NCI-H1930 (cell line): Measurements from ENCODE around the gene DNAI2.
A peak's percentile ranks its signal among the peaks of the same experiment; 100 is the strongest.

Experiments used
- DNase-seq, 2 experiments: peaks; one replicate each; lab custom pipeline; 2025; lab: John Stamatoyannopoulos, UW

Gene DNAI2

GRCh38 chr17:74305865-74306654, 32.0 kb downstream of the DNAI2 start:
- DNase-seq = no peak

- no peak for DNase-seq
Measured at GRCh38 chr17:74307984-74308773, 34.1 kb downstream of the DNAI2 start.

GRCh38 chr17:74309902-74310301, 35.9 kb downstream of the DNAI2 start:
- no peak for DNase-seq

- DNase-seq = no peak
Measured at GRCh38 chr17:74314877-74315276, 40.8 kb downstream of the DNAI2 start.

- no peak for DNase-seq
Measured at GRCh38 chr17:74316220-74316619, 42.2 kb downstream of the DNAI2 start.

GRCh38 chr17:74317071-74317470, 43.0 kb downstream of the DNAI2 start:
- DNase-seq = no peak

- no peak for DNase-seq
Measured at GRCh38 chr17:74318391-74318790, 44.4 kb downstream of the DNAI2 start.

- DNase-seq = no peak
Measured at GRCh38 chr17:74324521-74324920, 50.5 kb downstream of the DNAI2 start.

- no peak for DNase-seq
Measured at GRCh38 chr17:74325376-74325742, 51.3 kb downstream of the DNAI2 start.

- peak in 1 of 2 experiments; percentile 31 for DNase-seq
Measured at GRCh38 chr17:74325743-74326379, 51.8 kb downstream of the DNAI2 start, which contains the start of gene KIF19. TSS of gene KIF19 (plus strand) at chr17:74326226. CDS start at chr17:74326350, 124 bp downstream.

GRCh38 chr17:74326506-74326905, 52.5 kb downstream of the DNAI2 start:
- no peak for DNase-seq

GRCh38 chr17:74328487-74328886, 54.5 kb downstream of the DNAI2 start:
- no peak for DNase-seq

GRCh38 chr17:74329378-74329777, 55.3 kb downstream of the DNAI2 start:
- DNase-seq = no peak

GRCh38 chr17:74330446-74330845, 56.4 kb downstream of the DNAI2 start:
- DNase-seq = no peak

- DNase-seq = no peak
Measured at GRCh38 chr17:74332017-74332650, 58.1 kb downstream of the DNAI2 start.

- DNase-seq = no peak
Measured at GRCh38 chr17:74332763-74333283, 58.8 kb downstream of the DNAI2 start.

GRCh38 chr17:74334393-74335039, 60.5 kb downstream of the DNAI2 start:
- no peak for DNase-seq

- no peak for DNase-seq
Measured at GRCh38 chr17:74335529-74336062, 61.6 kb downstream of the DNAI2 start.

- no peak for DNase-seq
Measured at GRCh38 chr17:74336307-74336706, 62.3 kb downstream of the DNAI2 start.

GRCh38 chr17:74337834-74338500, 63.9 kb downstream of the DNAI2 start:
- DNase-seq = no peak
